Stimulated activated CD8-positive, alpha-beta memory T cell treated with anti-CD3 and anti-CD28 coated beads, Interleukin-15, amount 100 ng/mL, for 4 hours (primary cell): ENCODE data around the gene AMN1.

Source experiments
- DNase-seq, 2 donors: peaks; one replicate each; pipeline ENCODE4 v3.0.0-alpha.2; 2020; ENCODE audit warnings: low read depth in 2 of 2

AMN1 gene

DNA sequence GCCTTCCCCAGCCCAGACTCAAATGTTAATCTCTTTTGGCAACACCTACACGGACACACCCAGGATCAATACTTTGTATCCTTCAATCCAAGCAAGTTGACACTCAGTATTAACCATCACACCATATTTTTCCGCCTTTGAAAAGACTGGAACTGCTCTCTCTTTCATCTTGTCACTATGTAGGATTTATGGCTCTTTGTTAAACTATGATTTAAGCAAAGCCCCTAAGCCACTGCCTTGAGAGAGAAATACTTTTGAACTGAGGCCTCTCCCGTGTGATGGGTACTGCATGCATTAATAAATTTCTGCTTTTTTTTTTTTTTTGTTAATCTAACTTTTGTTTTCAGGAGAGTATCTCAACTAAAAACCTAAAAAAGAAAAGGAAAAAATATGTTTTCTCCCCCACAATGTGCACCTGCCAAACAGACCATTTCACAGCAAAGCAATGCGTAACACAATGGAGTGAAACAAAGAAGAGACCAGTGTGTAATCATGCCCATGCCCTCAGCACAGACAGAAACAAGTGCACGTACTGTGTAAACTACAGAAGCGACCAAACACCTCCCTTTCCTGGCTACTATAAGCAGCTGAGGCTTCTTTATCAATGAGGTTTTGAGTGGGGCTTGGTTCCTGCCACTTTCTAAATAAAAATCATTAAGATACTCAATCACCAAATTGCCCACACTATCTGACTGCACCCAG, 97.6 kb downstream of the AMN1 start:
- no peak for DNase-seq

DNA sequence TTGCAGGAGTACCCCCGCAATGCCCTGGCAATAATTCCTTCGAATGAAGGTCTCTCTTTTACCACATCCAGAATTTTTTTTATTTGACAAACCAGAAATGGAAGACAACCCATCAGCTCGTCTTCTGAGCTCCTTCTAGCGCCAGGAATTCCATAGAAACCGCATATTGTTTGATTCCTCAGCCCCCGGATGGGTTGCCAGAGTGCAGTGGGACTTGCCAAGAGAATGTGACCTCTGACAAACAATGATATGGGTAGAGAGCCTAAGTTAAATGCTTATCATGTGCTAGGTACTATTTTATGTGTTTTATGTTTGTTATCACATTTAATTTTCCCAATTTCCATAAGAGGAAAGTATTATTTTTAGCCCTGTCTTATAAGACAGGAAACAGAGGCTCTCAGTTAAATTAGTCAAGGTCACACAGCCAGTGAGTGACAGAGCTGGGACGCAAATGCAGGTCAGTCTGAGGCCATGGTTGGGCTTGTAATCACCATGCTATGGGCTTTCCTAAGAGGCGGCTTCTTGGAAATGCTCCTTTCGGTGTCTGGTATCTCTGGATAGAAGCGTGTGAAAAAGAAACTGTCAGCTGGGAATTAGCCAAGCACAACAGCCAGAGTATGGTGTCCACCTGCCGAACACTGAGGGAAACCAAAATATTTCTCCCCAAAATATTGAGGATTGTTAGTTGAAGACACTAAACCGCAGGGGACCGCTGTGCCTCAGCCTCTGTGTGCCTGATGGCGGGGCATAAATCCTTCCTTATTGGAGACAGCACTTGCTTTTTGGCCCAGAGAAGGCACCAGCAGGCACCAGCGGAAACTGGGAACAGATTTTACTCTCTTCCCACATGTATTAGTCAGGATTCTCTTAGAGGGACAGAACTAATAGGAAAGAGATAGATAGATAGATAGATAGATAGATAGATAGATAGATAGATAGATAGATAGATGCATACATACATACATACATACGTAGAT, 98.8 kb downstream of the AMN1 start:
- no peak for DNase-seq

DNA sequence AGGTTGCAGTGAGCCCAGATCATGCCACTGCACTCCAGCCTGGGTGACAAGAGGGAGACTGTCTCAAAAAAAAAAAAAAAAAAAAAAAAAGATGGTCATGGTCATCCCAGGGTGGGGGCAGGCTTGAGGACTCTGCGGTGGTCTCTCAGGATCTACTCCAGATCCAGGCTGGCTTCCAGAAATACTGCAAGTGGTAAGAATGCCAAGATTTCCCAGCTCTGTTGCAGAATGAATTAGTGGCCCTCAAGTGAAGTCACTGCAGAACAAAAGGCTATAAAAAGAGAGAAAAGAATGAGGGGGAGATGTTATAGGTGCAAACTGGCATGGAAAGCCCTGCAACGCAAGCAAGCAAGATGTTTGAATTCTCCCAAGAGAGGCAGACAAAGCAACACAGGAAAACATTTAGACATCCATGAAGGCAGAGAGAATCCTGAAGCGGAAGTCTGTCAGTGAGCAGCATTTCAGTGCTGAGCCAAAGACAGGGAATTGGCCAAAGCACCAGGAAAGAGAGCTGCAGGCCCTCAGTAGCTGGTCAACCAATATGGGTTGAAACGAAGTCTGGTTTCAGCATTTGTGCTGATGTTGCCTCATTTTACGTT, 101.3 kb downstream of the AMN1 start:
- no peak for DNase-seq

DNA sequence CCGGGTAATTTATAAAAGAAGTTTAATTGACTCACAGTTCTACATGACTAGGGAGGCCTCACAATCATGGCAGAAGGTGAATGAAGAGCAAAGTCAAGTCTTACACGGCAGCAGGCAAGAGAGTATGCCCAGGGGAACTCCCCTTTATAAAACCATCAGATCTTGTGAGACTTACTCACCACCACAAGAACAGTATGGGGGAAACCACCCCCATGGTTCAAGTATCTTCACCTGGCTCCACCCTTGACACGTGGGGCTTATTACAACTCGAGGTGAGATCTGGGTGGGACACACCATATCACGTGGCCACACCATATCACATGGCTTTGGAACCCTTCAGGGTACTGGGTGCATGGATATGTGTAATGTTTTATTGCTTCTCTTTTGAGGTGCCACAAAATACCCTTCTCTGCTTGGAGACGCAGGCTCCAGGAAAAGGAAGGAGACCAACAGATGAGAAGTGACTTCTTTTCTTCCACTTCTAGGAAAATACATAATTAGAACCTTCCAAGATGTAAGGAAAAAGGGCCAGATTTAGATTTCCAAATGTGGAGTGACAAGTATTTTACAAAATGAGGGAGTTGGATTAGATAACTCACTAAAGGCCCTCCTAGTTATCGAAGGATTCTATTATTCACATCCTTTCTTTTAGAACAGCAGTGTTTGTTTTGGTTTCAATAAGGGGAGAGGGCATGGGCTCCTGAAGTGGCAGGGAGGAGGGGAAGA, 102.4 kb downstream of the AMN1 start:
- DNase-seq = no peak

DNA sequence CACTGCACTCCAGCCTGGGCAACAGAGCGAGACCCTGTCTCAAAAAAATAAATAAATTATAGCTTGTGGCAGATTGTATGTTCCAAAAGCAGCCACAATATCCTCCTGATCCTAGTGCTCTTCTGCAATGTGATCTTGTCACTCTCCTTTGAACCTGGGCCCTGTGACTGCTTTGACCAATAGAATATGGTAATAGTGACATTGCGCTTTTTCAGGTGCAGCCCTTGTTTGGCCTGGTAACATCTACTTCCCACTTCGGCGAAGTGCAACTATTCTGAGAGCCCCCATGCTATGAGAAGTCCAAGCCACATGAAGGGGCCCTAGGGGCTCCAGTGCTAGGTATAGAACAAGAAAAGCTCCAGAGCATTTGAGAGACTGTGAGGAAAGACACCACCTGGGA, 106.8 kb downstream of the AMN1 start:
- no peak for DNase-seq
